ENCODE data around the gene FGFBP2. TPM values are rescaled to one million over a fixed set of nuclear protein-coding genes. Genes with fewer than 3 reads are reported as not detected.

The FGFBP2 gene
- total RNA-seq, 6 donors from 2014 or later: 1.8 to 9.7 (median 3.8) TPM; not detected in 1

DNA sequence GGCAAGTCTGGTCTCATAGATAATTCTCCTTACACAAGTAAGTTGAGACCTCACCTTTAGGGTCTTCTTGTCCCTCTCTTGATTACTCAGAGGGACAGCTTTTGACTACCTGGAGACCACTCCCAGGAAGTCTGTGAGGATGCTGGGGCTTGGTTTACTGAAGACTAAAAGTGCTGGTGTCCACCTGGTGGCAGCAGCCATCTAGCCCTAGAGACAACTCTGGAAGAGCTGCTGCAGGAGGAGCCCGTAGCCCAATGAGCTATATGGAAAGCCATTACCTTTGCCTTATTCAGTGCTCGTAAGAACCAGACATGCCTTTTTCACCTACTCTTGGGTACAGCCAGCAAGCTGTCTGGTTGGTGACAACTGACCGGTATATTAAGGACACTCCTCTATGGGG lies 7.3 kb downstream of the FGFBP2 start:
- H3K36me3 ChIP-seq: no peaks in the 10 kb centered on the region
- TF ChIP-seq EP300 (IDR thresholded peaks at IDR 0.05) (no peak), POLR2A (IDR thresholded peaks at IDR 0.05) (no peak), POLR2AphosphoS5 (IDR thresholded peaks at IDR 0.05) (no peak)
- TF ChIP-seq, protein P1, sequence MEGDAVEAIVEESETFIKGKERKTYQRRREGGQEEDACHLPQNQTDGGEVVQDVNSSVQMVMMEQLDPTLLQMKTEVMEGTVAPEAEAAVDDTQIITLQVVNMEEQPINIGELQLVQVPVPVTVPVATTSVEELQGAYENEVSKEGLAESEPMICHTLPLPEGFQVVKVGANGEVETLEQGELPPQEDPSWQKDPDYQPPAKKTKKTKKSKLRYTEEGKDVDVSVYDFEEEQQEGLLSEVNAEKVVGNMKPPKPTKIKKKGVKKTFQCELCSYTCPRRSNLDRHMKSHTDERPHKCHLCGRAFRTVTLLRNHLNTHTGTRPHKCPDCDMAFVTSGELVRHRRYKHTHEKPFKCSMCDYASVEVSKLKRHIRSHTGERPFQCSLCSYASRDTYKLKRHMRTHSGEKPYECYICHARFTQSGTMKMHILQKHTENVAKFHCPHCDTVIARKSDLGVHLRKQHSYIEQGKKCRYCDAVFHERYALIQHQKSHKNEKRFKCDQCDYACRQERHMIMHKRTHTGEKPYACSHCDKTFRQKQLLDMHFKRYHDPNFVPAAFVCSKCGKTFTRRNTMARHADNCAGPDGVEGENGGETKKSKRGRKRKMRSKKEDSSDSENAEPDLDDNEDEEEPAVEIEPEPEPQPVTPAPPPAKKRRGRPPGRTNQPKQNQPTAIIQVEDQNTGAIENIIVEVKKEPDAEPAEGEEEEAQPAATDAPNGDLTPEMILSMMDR (IDR thresholded peaks at IDR 0.05): no peak
- ATAC-seq (ENCODE audit: low FRiP score in 2 of 2): no peak
- peaks cover 0 to 5% (median 0%) of the 10 kb centered on the region in 4 donors for H3K4me1 ChIP-seq
- DNase-seq: no peak
- H3K27ac ChIP-seq: no peak overlapping the region
- WGBS, 2 donors: 71 to 91% methylated on average over 3 of the region's 3 CpGs
- H3K4me3 ChIP-seq: no peak overlapping the region
- H3K27me3 ChIP-seq: no peaks in the 10 kb centered on the region
- H3K9me3 ChIP-seq: no peaks in the 10 kb centered on the region

DNA sequence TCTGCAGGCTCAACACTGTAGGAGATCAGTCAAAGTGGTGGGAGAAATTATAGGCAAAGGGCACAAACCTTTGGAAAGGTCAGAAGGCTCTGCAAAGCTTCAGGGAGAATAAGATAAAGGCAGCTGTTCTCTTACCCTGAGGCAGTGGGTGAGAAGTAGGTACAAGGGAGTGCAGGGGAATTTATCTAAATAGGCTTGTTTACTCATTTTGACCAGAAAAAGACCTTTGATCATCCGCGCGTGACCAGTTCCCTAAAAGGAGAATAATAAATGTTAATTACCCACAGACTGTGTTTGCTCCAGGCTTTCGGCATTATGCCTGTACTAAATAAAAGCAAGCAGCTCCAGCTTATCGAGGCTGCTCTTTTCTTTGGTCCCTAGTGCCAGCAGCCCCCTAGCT lies 9.3 kb downstream of the FGFBP2 start:
- Histone ChIP-seq H3K27ac (no peak overlapping the region), H3K9me3 (no peaks in the 10 kb centered on the region), H3K4me3 (no peak overlapping the region), H3K4me1 (peaks cover 0 to 5% (median 0%) of the 10 kb centered on the region in 4 donors), H3K27me3 (no peaks in the 10 kb centered on the region), H3K36me3 (no peaks in the 10 kb centered on the region)
- DNase-seq: no peak
- 94 to 95% methylated on average over 5 of the region's 5 CpGs for WGBS, 2 donors
- TF ChIP-seq POLR2A (IDR thresholded peaks at IDR 0.05) (no peak), POLR2AphosphoS5 (IDR thresholded peaks at IDR 0.05) (no peak), EP300 (IDR thresholded peaks at IDR 0.05) (no peak)
- TF ChIP-seq, protein P1 (IDR thresholded peaks at IDR 0.05): no peak
- ATAC-seq (ENCODE audit: low FRiP score in 2 of 2): no peak

DNA sequence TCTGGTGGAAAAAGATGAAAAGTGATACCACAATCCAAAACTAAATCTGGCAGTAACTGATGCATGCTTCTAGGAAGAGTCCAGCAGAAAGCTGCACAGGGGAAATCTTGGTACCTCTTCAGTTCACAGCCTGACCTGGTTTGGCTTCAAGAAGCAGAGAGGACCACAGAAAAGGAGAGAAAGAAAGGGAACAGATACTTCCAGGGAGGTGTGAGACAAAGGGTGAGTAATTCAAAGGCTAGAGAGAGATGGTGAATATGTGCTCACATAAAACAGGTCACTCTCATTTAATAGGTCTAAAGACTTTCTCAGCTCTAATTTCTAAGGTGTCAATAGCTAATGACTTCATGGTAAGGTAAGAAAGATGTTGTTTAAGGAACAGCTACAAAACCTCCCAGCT lies 11.2 kb downstream of the FGFBP2 start:
- Histone ChIP-seq H3K9me3 (no peaks in the 10 kb centered on the region), H3K4me3 (no peak overlapping the region), H3K27me3 (no peaks in the 10 kb centered on the region), H3K4me1 (peaks cover 0 to 5% (median 0%) of the 10 kb centered on the region in 4 donors), H3K27ac (no peak overlapping the region), H3K36me3 (no peaks in the 10 kb centered on the region)
- no peak for TF ChIP-seq POLR2A (IDR thresholded peaks at IDR 0.05)
- no peak for TF ChIP-seq EP300 (IDR thresholded peaks at IDR 0.05)
- TF ChIP-seq, protein P1 (IDR thresholded peaks at IDR 0.05): no peak
- no peak for TF ChIP-seq POLR2AphosphoS5 (IDR thresholded peaks at IDR 0.05)
- DNase-seq: no peak
- no peak for ATAC-seq (ENCODE audit: low FRiP score in 2 of 2)

DNA sequence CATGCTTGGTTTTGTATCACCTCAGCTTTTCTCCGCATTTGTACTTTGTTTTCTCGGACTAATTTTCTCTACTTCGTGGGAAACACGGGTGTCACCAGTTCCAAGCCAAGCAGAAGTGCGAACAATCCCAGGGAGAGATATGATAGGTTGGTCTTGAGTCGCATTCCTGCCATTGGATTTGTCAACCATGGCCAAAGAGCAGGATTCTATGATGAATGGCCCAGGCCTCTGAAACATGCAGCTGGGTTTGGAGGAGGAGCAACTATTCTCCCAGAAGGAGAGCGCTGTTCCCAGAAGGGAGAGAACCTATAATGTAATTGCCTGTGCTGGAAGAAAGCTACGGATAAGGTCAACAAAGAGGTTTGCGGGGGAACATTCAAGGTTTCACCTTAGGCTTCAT lies 14.1 kb downstream of the FGFBP2 start:
- no peak for TF ChIP-seq EP300 (IDR thresholded peaks at IDR 0.05)
- no peak for TF ChIP-seq POLR2AphosphoS5 (IDR thresholded peaks at IDR 0.05)
- TF ChIP-seq, protein P1 (IDR thresholded peaks at IDR 0.05): no peak
- TF ChIP-seq POLR2A (IDR thresholded peaks at IDR 0.05): no peak
- no peak overlapping the region for H3K4me3 ChIP-seq

DNA sequence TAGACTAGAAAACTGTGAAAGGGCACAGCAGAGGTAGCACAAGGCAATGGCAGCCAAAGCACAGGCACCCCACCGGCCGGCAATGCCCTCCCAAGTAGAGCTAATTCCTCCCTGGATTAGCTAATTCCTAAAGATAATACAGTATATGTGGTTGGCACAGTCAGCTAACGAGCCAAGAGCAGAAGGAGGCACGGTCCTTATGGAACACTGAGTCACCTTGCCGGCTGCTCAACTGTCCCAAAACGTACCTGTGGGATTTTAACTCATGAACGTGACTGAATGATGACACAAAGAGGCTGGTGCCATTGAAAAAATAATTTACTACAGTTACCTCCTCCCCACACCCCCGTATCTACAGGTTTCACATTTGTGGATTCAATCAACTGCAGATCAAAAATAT lies 15.3 kb downstream of the FGFBP2 start:
- Histone ChIP-seq H3K27ac (no peak overlapping the region), H3K4me1 (no peaks in the 10 kb centered on the region), H3K27me3 (no peaks in the 10 kb centered on the region), H3K36me3 (no peaks in the 10 kb centered on the region), H3K9me3 (no peaks in the 10 kb centered on the region), H3K4me3 (no peak overlapping the region)
- DNase-seq (no peak), ATAC-seq (ENCODE audit: low FRiP score in 2 of 2) (no peak)
- no peak for TF ChIP-seq POLR2A (IDR thresholded peaks at IDR 0.05)
- no peak for TF ChIP-seq EP300 (IDR thresholded peaks at IDR 0.05)
- TF ChIP-seq POLR2AphosphoS5 (IDR thresholded peaks at IDR 0.05): no peak
- TF ChIP-seq, protein P1 (IDR thresholded peaks at IDR 0.05): no peak
- 88 to 89% methylated on average over 8 of the region's 8 CpGs for WGBS, 2 donors

More for the DNA sequence above, 14.1 kb downstream of the FGFBP2 start:
- DNase-seq (no peak), ATAC-seq (ENCODE audit: low FRiP score in 2 of 2) (no peak)
- Histone ChIP-seq H3K36me3 (no peaks in the 10 kb centered on the region), H3K27me3 (no peaks in the 10 kb centered on the region), H3K9me3 (no peaks in the 10 kb centered on the region), H3K4me1 (no peaks in the 10 kb centered on the region), H3K27ac (no peak overlapping the region)
- WGBS, 2 donors: 95 to 96% methylated on average over 9 of the region's 9 CpGs

Measured in upper lobe of left lung (tissue), 6 donors.